H1 (cell line): Measurements from ENCODE around the gene DCP1B. TPM values are rescaled to one million over a fixed set of nuclear protein-coding genes. Genes with fewer than 3 reads are reported as not detected.

Source experiments
- CTCF ChIA-PET: fragments of 300-600 bp; sonication (Branson Sonifier 250); formaldehyde crosslinking; loops from one replicate; lab custom pipeline; 2021; ENCODE audit not compliant: partially characterized antibody; lab: Charles Lee
- POLR2A ChIA-PET: fragments of 300-600 bp; sonication (Branson Sonifier 250); formaldehyde crosslinking; loops from one replicate; lab custom pipeline; 2021; ENCODE audit warnings: inconsistent platforms; ENCODE audit not compliant: partially characterized antibody; lab: Charles Lee
- DNase-seq, 2 experiments: peaks; one replicate each; pipeline versions ENCODE4 v3.0.0 to v3.0.0-alpha.2; 2010 to 2022; ENCODE audit warnings: low spot score in 2 of 2, low read depth in 1 of 2, mixed read lengths in 1 of 2
- FAIRE-seq: peaks from 2 replicates; lab custom pipeline; 2011; peaks lifted over from hg19 to GRCh38; lab: Jason Lieb, UNC
- H2AFZ ChIP-seq: 2 replicates; pipeline ENCODE4 v1.8.1; 2012; ENCODE audit warnings: low read length, inconsistent platforms
- H2AK5ac ChIP-seq: 2 replicates; pipeline ENCODE4 v1.6.1; 2013; ENCODE audit warnings: low read depth, low read length
- H2BK120ac ChIP-seq: replicated peaks from 2 replicates; pipeline ENCODE3; 2013; ENCODE audit warnings: low read depth, low read length, inconsistent platforms
- H2BK12ac ChIP-seq: 2 replicates; pipeline ENCODE4 v1.6.1; 2013; ENCODE audit warnings: low read depth, low read length
- H2BK15ac ChIP-seq: 2 replicates; pipeline ENCODE4 v1.6.1; 2013; ENCODE audit warnings: low read length
- H2BK20ac ChIP-seq: 2 replicates; pipeline ENCODE4 v1.6.1; 2013; ENCODE audit warnings: low read length
- H2BK5ac ChIP-seq: 2 replicates; pipeline ENCODE4 v1.6.1; 2013; ENCODE audit warnings: low read depth, low read length
- H3K14ac ChIP-seq: 2 replicates; pipeline ENCODE4 v1.6.1; 2013; ENCODE audit warnings: inconsistent platforms; ENCODE audit not compliant: insufficient read length
- H3K18ac ChIP-seq: 2 replicates; pipeline ENCODE4 v1.6.1; 2013; ENCODE audit warnings: low read length; ENCODE audit errors: extremely low read depth
- H3K23ac ChIP-seq: 2 replicates; pipeline ENCODE4 v1.6.1; 2013; ENCODE audit warnings: inconsistent platforms; ENCODE audit not compliant: insufficient read length
- H3K23me2 ChIP-seq: 2 replicates; pipeline ENCODE4 v1.6.1; 2013; ENCODE audit warnings: low read depth, low read length
- H3K27ac ChIP-seq: 2 replicates; pipeline ENCODE4 v1.6.1; 2011; ENCODE audit warnings: low read depth, low read length, inconsistent platforms
- H3K27me3 ChIP-seq, 4 experiments: replicated peaks in 1 of 4; 1 replicate in 1 of 4; 2 replicates in 3 of 4; pipeline versions ENCODE4 v1.6.1 to v1.8.1; 2011 to 2013; ENCODE audit warnings: low read length in 3 of 4, mild to moderate bottlenecking in 3 of 4, inconsistent platforms in 2 of 4, mixed read lengths in 2 of 4, moderate library complexity in 1 of 4; ENCODE audit not compliant: control insufficient read depth in 3 of 4, insufficient read depth in 3 of 4; ENCODE audit errors: extremely low read depth in 1 of 4
- H3K36me3 ChIP-seq, 4 experiments: 2 replicates each; pipeline versions ENCODE4 v1.6.1 to v1.8.1; 2011 to 2013; ENCODE audit warnings: mild to moderate bottlenecking in 4 of 4, low read length in 3 of 4, moderate library complexity in 2 of 4, control low read depth in 1 of 4, inconsistent platforms in 1 of 4; ENCODE audit not compliant: insufficient read depth in 4 of 4, control insufficient read depth in 2 of 4
- H3K4ac ChIP-seq: replicated peaks from 2 replicates; pipeline ENCODE3; 2013; ENCODE audit warnings: low read length, low read depth, mixed read lengths, inconsistent platforms; ENCODE audit not compliant: insufficient read length
- H3K4me1 ChIP-seq, 4 experiments: replicated peaks in 1 of 4; 1 replicate in 1 of 4; 2 replicates in 3 of 4; pipeline versions ENCODE4 v1.6.1 to v1.8.1; 2011 to 2013; ENCODE audit warnings: low read length in 3 of 4, inconsistent platforms in 2 of 4, mixed read lengths in 1 of 4; ENCODE audit not compliant: insufficient read depth in 4 of 4, control insufficient read depth in 3 of 4
- H3K4me2 ChIP-seq, 2 experiments: 2 replicates each; pipeline versions ENCODE4 v1.6.1 to v1.8.1; 2011 to 2013; ENCODE audit warnings: low read depth in 2 of 2, low read length in 2 of 2, control low read depth in 1 of 2, inconsistent platforms in 1 of 2, mild to moderate bottlenecking in 1 of 2; ENCODE audit not compliant: insufficient read depth in 1 of 2
- H3K4me3 ChIP-seq, 4 experiments: fragments of 200-600, 300-600 bp in 1 of 4; sonication (generic), shearing (Covaris generic), sonication (Bioruptor Twin) in 1 of 4; 2 replicates each; pipeline versions ENCODE4 v1.5.1 to v1.8.1; 2011 to 2016; ENCODE audit warnings: low read length in 4 of 4, low read depth in 3 of 4, control low read depth in 2 of 4, inconsistent platforms in 2 of 4, mild to moderate bottlenecking in 2 of 4, mixed read lengths in 1 of 4, moderate library complexity in 1 of 4; ENCODE audit not compliant: insufficient read depth in 2 of 4; ENCODE audit errors: extremely low read depth in 1 of 4
- H3K56ac ChIP-seq: replicated peaks from 2 replicates; pipeline ENCODE3; 2013; ENCODE audit warnings: low read depth, mild to moderate bottlenecking, mixed read lengths, low read length, inconsistent platforms; ENCODE audit not compliant: insufficient read length
- H3K79me1 ChIP-seq: 2 replicates; pipeline ENCODE4 v1.6.1; 2013; ENCODE audit warnings: low read depth, low read length, control low read depth
- H3K79me2 ChIP-seq, 2 experiments: 2 replicates each; pipeline versions ENCODE4 v1.6.1 to v1.8.1; 2012 to 2013; ENCODE audit warnings: low read length in 2 of 2, mild to moderate bottlenecking in 2 of 2, inconsistent platforms in 1 of 2; ENCODE audit not compliant: insufficient read depth in 2 of 2, control insufficient read depth in 1 of 2
- H3K9ac ChIP-seq, 4 experiments: replicated peaks in 1 of 4; 1 replicate in 1 of 4; 2 replicates in 3 of 4; pipeline versions ENCODE4 v1.6.1 to v1.8.1; 2011 to 2013; ENCODE audit warnings: low read depth in 3 of 4, low read length in 3 of 4, control low read depth in 2 of 4, mild to moderate bottlenecking in 2 of 4, moderate library complexity in 2 of 4, inconsistent platforms in 1 of 4; ENCODE audit errors: extremely low read depth in 1 of 4
- H3K9me3 ChIP-seq, 2 experiments: 2 replicates each; pipeline versions ENCODE4 v1.6.1 to v1.8.1; 2012 to 2013; ENCODE audit warnings: mild to moderate bottlenecking in 2 of 2, moderate library complexity in 2 of 2, control low read depth in 1 of 2, inconsistent platforms in 1 of 2, low read depth in 1 of 2, low read length in 1 of 2, mixed read lengths in 1 of 2; ENCODE audit not compliant: insufficient read depth in 2 of 2
- H4K20me1 ChIP-seq, 2 experiments: replicated peaks in 1 of 2; 2 replicates each; pipeline versions ENCODE3 to v1.8.1; 2011 to 2013; ENCODE audit warnings: inconsistent platforms in 2 of 2, low read length in 2 of 2, mild to moderate bottlenecking in 1 of 2; ENCODE audit not compliant: insufficient read depth in 2 of 2, control insufficient read depth in 1 of 2
- H4K5ac ChIP-seq: 2 replicates; pipeline ENCODE4 v1.6.1; 2013; ENCODE audit warnings: low read length, low read depth, mixed read lengths, inconsistent platforms; ENCODE audit not compliant: insufficient read length
- H4K8ac ChIP-seq: 2 replicates; pipeline ENCODE4 v1.8.0; 2013; ENCODE audit warnings: mild to moderate bottlenecking, moderate library complexity, low read length, inconsistent platforms; ENCODE audit not compliant: insufficient read depth; ENCODE audit errors: extremely low read depth
- H4K91ac ChIP-seq: replicated peaks from 2 replicates; pipeline ENCODE3; 2013; ENCODE audit warnings: low read length, mixed read lengths, inconsistent platforms; ENCODE audit not compliant: insufficient read length
- EGR1 ChIP-seq: IDR thresholded peaks from 2 replicates; pipeline ENCODE4 v1.6.1; 2011; ENCODE audit warnings: low read depth, low read length, borderline replicate concordance
- TEAD4 ChIP-seq: IDR thresholded peaks from 2 replicates; pipeline ENCODE4 v1.6.1; 2012; ENCODE audit warnings: low read depth, low read length, inconsistent platforms, mixed read lengths
- WGBS, 2 experiments: shearing (Covaris generic) in 1 of 2; methylation state at CpG; one replicate each; pipeline versions ENCODE4 v1.1.6 to v1.1.7; 2013 to 2015; ENCODE audit warnings: low lambda C conversion rate in 2 of 2, mixed read lengths in 2 of 2, inconsistent platforms in 1 of 2, low coverage in 1 of 2, missing lambda C conversion rate in 1 of 2; ENCODE audit not compliant: insufficient replicate concordance in 2 of 2, insufficient coverage in 1 of 2, insufficient read length in 1 of 2; ENCODE audit errors: extremely low coverage in 1 of 2, missing lambda C conversion rate in 1 of 2; 5-methylcytosine and 5-hydroxymethylcytosine counted together
- polyA plus RNA-seq, 7 experiments: library from polyadenylated mRNA; depleted of rRNA in 3 of 7; stranded (reverse) in 5 of 7; unstranded in 2 of 7; fragments of >200 nt in 5 of 7; fragments of 200-250 nt in 2 of 7; gene quantifications; 1 replicate in 5 of 7; 2 replicates in 1 of 7; 4 replicates in 1 of 7; pipeline versions ENCODE4 v1.2.1 to v1.2.3, GENCODE V29; 2011 to 2013; ENCODE audit warnings: missing spikeins in 2 of 7, mixed read lengths in 2 of 7
- total RNA-seq: library from RNA; stranded (reverse); fragmentation: NEBNext Ultra II Directional; extraction: Animal tissue kit (Norgen Biotek cat#: 25700); gene quantifications from 2 replicates; pipeline ENCODE4 v1.2.1, GENCODE V29; 2021

The DCP1B gene
- total and polyA plus RNA-seq, 2 of the 8 experiments (the other 6 are each of a cell fraction or from before 2014, with no cell fraction given): 14.8 to 29.0 TPM

DNA sequence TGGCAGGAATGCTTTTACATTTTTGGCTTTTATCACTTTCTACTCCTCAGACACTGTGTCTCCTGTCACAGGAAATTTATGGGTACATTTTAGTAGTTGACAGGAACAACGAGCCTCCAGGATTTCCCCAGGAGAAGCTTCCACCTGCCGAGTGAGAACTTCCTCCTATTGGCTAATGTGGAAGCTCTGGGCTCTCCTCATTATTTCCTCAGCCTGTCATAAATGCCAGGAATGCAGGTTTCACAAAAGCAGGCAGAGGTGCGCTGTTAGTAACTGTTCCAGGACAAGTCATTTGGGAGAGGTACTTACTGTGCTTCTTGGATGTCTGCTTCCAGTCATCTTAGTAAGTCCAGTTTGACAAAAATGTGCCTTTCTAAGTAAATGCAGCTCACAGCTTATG lies 19.1 kb upstream of the DCP1B start:
- ChIA-PET POLR2A (interaction anchor here (1.1 to 1.5 kb wide), 3 partner anchors 10 to 20 kb away, joined by 3 to 4 read pairs (median 3); no protein-coding TSS in a partner anchor), CTCF (interaction anchor here (0.9 to 6.3 kb wide), 7 partner anchors 10 to 560 kb away, joined by 3 to 41 read pairs (median 6); no protein-coding TSS in a partner anchor)
- Histone ChIP-seq H3K27ac (no peak overlapping the region), H3K14ac (no peak overlapping the region), H2BK120ac (no peak overlapping the region), H3K56ac (no peak overlapping the region), H2AFZ (no peak overlapping the region), H4K91ac (no peak overlapping the region), H3K4me2 (no peak overlapping the region), H3K79me1 (no peaks in the 10 kb centered on the region), H3K79me2 (no peaks in the 10 kb centered on the region), H3K4me1 (peaks cover 0 to 2% (median 1%) of the 10 kb centered on the region in 4 experiments; a peak in 2 of 7 replicates), H3K18ac (no peak overlapping the region), H3K36me3 (no peaks in the 10 kb centered on the region; a peak in 1 of 8 replicates), H4K8ac (no peak overlapping the region), H4K20me1 (no peaks in the 10 kb centered on the region), H2BK12ac (no peak overlapping the region), H3K4me3 (no peak overlapping the region), H4K5ac (no peak overlapping the region), H3K23me2 (no peaks in the 10 kb centered on the region), H3K9me3 (no peaks in the 10 kb centered on the region), H2BK5ac (no peak overlapping the region), H3K27me3 (no peaks in the 10 kb centered on the region), H3K4ac (no peak overlapping the region), H3K23ac (no peak overlapping the region), H3K9ac (no peak overlapping the region), H2BK15ac (no peak overlapping the region), H2AK5ac (no peak overlapping the region), H2BK20ac (no peak overlapping the region)
- peak; percentile 44; the same call in 1 of the 2 replicates for TF ChIP-seq TEAD4
- TF ChIP-seq EGR1: no peak
- FAIRE-seq (no peak), DNase-seq (no peak)
- WGBS, 2 experiments: 64% methylated on average over 3 of the region's 3 CpGs; no CpG with 5 or more reads in 1 of the 2 experiments
